GM21529 (cell line): ENCODE measurements around the gene ULK3.

Experiments used
- ATAC-seq: cut with Tn5 transposase; IDR thresholded peaks from one replicate; pipeline ENCODE4 v1.9.1; 2021; ENCODE audit not compliant: unreplicated experiment

The ULK3 gene

GRCh38 chr15:74786551-74787165 is 56.3 kb downstream of the ULK3 start:
- ATAC-seq: no peak
